ENCODE data around the gene SLC15A3.

SLC15A3 gene

DNA sequence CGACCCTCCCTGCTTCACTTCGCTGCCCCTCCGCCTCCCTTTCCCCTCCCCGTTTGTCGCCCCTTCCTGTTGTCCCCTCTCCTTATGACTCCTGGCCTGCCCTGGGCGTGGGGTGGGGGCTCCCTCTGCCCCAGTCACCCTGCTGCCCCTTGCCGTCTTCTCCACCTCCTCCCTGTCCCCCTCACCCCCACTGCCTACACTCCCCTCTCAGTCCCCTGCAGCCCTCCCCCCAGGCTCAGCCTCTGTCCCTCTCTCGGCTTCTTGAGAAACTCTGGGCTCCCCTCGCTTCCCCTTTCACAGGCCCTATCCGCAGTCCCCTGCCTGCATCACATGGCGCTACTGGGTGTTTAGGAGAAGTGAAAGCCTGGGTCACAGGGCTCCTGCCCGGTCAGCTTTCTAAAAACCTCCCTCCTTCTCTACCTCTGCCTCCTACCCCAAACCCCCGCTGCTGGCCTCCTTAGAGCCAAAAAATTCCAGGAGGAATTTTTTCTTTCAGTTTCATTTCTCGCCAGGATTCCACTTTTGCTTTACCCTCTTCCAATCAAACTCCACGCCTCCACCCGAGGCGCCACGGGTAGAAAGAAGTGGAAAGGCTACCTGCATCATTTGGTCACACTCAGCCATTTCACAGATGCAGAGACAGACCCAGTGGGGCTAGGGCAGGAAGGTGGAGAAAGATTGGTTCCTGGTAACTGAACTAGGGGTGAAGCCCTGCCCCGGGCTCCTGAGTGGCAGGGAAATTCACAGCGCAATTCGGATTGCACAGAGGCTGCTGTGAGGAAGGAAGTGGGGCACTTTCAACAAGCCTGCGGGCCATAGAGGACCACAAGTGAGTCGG, at the start of gene SLC15A3:
SLC15A3 (minus strand) TSS at position 273 of the 838 bp plus-strand sequence. CDS start 625 bp downstream, outside the sequence.
- FAIRE-seq (no peak), DNase-seq (ENCODE audit: insufficient read length, low spot score) (peak; percentile 42)
- peak; percentile 33; the same call in 1 of the 2 replicates for TF ChIP-seq POLR2A (IDR thresholded peaks at IDR 0.05; ENCODE audit: low read depth, low read length)

DNA sequence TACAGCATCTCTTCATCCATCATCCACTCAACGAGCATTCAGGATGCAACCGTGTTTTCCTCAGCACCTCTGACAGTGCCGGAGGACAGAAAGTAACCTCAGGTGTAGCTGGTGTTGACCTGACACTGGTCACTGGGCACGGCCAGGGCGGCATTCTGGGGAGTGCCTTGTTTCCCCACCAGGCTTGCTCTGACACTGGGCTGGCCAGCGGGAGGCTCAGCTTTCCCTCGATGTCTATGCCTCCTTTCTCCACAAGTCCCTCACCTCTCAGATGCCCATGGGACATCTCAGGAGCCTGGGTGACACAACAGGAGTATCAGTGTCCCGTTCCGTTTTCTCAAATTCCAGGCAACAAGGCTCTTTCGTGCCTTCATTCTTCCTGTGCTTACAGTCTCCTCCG, 48.5 kb upstream of the SLC15A3 start:
- DNase-seq (ENCODE audit: insufficient read length, low spot score): no peak
- TF ChIP-seq POLR2A (IDR thresholded peaks at IDR 0.05; ENCODE audit: low read depth, low read length): no peak
- no peak for FAIRE-seq

DNA sequence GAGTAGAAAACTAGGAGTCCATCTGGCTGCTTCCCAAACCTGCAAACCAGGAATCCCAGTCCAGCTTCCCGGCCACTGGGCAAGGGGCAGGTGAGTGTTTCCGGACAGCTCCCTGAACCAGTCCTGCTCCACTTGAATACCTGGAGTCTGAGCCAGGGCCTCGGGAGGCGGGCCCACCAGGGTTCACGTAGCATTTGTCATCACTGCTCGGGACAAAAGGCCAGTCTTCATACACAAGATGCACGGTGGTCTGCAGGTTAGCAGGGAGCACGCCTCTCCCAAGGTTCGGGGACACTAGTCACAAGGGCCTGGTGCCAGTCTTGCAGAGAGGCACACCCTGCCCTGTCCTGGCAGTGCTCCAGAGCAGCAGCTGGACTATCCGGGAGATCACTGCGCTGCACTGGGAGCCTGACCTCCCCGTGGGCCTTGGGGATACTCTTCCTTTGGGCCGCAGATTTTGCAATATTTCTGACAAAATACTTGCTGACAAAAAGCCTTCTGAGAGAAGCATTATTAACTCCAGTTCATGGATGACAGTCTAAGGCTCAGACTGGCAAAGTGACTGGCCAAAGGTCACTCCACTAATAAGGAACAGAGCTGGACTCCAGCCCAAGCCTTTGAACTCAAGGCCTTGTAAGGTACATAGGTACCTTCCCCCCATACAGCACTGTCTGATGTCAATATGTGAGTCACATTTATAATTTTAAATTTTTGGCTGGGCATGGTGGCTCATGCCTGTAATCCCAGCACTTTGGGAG, 44.6 kb upstream of the SLC15A3 start:
- TF ChIP-seq POLR2A (IDR thresholded peaks at IDR 0.05; ENCODE audit: low read depth, low read length): no peak

DNA sequence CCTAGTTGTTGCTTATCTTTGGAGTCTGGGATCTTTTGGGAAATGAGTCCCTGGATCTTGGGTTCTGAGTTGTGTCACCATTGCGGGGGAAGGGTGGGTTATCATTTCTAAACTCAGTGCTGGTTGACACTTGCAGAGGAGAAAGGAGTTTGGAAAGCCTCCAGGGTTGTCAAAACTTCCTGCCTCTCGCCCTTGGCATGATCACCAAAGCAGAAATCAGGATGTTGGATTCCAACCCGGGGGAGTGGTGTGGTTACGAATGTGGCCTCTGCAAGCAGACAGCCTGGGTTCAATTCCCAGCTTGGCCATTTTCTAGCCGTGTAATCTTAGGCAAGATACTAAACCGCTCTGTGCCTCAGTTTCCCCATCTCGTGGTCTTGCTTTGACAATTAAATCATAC, 43.8 kb upstream of the SLC15A3 start:
- FAIRE-seq (no peak), DNase-seq (ENCODE audit: insufficient read length, low spot score) (no peak)
- no peak for TF ChIP-seq POLR2A (IDR thresholded peaks at IDR 0.05; ENCODE audit: low read depth, low read length)

More for the DNA sequence above, 44.6 kb upstream of the SLC15A3 start:
- DNase-seq (ENCODE audit: insufficient read length, low spot score): no peak
- no peak for FAIRE-seq

DNA sequence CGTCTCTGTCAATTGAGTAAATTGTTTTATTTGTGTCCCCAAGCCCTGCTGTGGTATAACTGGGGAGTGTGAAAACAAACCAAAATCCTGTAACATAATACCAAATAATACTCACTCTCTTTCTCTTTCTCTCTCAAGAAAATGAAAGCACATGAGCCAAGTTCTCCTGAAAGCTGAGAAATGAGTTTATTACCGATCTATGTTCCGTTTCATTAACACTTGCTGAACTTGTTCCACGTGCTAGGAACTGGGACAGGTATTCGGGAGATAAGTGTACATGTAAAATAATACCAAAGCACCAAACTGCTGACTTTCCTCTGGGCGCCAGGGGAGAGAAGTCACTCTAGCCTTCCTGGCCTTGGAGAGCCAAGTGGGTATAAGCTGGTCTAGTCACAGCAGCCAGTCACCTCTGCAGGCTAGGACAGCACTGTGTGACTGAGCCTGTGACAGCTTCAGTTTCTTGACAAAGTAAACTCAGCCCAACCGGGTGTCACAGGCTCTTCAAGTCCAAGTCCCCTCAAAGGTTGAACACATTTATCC, 42.6 kb upstream of the SLC15A3 start:
- FAIRE-seq: no peak
- no peak for DNase-seq (ENCODE audit: insufficient read length, low spot score)
- TF ChIP-seq POLR2A (IDR thresholded peaks at IDR 0.05; ENCODE audit: low read depth, low read length): no peak

DNA sequence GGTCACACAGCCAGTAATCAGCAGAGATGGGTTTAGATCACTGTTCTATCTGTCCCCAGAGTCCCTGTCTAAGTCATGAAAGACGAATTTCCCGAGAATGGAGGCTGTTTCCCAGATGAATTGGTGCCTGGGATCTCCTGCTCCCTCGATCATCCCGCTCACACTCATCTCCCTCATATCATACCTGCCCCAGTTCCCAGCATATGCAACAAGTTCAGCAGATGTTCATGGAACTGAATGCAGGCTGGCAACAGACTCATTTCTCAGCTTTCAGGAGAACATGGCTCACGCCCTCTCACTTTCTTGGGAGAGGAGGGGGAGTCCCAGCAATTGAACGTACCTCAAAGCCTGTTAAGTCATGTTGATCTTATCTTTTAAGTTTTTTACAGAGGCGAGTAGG, 41.6 kb upstream of the SLC15A3 start:
- DNase-seq (ENCODE audit: insufficient read length, low spot score): no peak
- no peak for FAIRE-seq
- no peak for TF ChIP-seq POLR2A (IDR thresholded peaks at IDR 0.05; ENCODE audit: low read depth, low read length)

DNA sequence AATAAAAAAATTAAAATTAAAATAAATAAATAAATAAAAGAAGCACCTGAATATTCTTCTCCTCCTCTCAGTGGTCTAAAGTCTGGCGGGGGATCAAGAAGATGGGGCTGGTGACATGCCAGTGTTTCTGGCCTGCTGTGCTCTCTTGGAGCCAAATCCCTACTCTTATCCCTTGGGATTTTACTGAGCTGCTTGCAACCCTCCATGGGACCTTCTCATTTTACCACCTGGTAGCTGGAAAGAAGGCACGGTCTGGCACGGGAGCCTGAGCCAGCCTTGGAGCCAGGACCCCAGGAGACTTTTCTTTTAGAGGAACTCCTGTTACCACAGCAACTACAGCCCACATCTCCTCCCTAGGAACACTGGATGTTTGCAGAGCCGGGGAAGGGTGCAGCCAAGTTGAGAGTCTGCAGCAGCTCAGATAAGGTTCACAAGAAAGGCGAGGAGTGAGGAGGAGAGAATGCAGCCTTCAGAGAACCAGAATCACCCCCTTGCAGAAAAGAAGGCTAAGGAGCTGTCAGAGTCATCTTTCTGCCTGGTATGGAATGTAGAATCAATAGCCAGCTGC, 41.0 kb upstream of the SLC15A3 start:
- DNase-seq (ENCODE audit: insufficient read length, low spot score): no peak
- FAIRE-seq: no peak
- no peak for TF ChIP-seq POLR2A (IDR thresholded peaks at IDR 0.05; ENCODE audit: low read depth, low read length)

DNA sequence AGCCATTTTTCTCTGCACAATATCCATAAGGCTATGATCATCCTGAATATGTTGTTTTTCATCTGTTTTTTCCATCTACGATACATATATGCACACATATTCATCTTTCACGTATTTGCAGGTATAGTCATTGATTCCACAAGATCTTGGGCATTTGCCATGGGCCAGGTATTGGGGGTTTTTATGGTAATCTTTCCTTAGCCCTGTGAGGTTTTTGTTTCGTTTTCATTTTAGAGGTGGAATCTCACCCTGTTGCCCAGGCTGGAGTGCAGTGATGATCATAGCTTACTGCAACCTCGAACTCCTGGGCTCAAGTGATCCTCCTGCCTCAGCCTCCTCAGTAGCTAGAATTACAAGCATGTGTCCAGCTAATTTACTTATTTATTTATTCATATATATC, 39.5 kb upstream of the SLC15A3 start:
- FAIRE-seq (no peak), DNase-seq (ENCODE audit: insufficient read length, low spot score) (no peak)
- no peak for TF ChIP-seq POLR2A (IDR thresholded peaks at IDR 0.05; ENCODE audit: low read depth, low read length)

DNA sequence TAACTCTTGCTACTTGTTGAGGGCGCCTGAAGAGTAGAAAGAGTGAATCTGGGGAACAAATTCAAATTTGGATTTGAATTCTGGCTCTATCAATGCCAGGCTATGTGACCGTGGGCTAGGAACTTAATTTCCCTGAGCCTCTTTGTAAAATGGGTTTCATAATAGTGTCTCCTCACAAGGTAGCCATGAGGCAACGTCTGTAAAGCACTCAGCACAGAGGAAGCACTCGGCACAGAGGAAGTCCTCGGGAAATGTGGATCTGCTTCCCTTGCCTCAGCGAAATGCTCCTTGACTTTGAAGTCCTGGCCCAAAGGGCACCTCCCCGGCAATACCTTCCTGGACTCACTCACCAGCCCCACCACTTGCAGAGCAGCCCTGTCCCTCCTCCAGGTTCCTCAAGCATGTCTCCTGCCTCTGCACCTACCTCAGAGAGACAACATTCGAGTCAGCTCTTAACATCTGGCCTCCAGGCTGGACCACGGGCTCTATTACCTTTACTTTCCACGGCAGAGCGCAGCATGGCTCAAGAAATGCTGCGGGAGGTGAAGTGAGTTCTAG, 37.2 kb upstream of the SLC15A3 start:
- no peak for TF ChIP-seq POLR2A (IDR thresholded peaks at IDR 0.05; ENCODE audit: low read depth, low read length)
- FAIRE-seq: no peak
- DNase-seq (ENCODE audit: insufficient read length, low spot score): no peak

DNA sequence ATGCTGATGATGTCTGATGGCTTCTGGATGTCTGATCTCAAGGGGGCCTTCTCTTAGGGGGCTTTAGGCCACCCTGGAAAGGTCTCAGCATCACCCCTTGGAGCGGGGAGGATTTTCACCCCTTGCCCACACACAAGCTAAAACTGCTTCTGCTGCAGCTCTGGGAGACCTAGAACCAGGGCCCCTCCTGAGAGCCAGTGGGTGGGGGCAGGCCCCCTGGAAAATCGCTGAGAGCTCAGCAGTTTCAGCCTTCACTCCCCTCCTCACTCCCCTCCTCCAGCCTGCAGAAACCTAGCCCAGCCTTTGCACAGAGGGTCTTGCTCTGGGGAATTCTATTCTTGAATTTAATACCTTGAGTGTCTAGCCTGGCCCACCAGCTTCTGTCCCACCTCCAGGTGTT, 36.7 kb upstream of the SLC15A3 start:
- DNase-seq (ENCODE audit: insufficient read length, low spot score) (no peak), FAIRE-seq (no peak)
- TF ChIP-seq POLR2A (IDR thresholded peaks at IDR 0.05; ENCODE audit: low read depth, low read length): no peak

DNA sequence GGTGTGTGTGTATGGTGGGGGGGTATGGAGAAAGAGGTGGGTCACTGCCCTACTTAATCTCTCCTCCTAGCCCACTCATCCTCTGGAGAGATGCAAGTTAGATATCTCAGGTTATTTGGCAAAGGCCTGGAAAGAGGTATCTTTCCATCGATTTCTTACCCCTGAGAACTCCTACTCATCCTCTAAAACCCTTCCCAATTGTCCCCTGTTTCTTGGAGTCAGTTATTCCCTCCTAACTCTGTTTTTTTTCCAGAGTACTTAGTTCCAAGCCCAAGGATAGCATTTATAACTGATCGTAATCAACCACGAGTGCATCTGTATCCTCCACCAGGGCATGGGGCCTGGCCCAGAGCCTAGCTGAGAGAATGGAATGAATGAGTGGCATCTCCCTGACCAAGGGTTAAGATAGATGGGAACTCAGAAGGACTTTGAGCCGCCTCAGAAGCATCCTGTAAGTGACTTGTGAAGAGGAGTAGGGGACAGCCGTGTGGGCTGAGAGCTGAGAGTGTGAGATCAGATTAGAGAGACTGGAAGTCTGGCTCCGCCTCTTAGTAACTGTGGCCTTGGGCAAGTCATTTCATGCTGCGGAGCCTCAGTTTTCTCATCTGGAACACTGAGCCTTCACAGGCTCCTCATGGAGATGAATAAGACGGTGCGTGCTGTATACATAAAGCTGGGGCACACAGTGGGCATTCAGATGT, 35.8 kb upstream of the SLC15A3 start:
- FAIRE-seq: no peak
- TF ChIP-seq POLR2A (IDR thresholded peaks at IDR 0.05; ENCODE audit: low read depth, low read length): no peak
- no peak for DNase-seq (ENCODE audit: insufficient read length, low spot score)

DNA sequence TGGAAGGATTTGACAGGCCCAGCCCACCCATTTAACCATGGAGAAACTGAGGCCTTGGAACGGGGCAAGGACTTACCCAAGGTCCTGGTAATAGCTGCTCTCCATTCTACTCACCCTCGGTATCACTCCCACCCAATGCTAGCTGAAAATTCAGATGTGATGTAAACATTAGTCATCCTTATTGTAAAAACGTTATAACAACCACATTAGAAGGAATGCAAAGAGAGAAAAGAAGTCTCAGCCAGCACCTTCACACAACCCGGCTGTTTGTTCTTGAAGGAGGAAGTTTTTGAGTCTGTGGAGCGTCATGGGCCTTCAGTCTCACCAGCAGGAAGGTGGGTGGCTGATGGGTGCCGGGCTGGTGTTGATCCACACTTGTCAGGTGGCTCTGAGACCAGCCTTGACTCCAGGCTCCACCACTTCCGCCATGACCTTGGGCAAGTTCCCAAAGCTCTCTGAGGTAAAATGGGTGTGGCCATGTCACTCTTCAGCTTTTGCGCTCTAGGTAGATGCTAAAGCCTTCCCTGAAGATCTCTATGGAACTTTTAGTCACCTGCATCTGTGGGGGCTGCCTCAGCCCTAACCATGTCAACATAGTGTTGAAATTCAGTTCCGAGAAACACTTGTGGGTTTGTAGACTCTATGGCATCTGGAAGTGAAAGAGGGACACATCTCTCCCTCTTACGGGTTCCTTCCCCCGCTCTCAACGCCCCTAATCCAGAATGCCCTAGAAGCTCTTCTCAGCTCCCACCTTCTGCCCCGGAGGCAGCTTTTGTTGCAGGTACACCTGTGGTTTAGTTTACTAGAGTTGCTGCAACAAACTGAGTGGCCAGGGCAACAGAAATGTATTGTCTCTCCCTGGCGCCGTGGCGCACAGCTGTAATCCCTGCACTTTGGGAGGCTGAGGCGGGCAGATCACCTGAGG, 34.3 kb upstream of the SLC15A3 start:
- DNase-seq (ENCODE audit: insufficient read length, low spot score): peak; percentile 54
- FAIRE-seq: no peak
- TF ChIP-seq POLR2A (IDR thresholded peaks at IDR 0.05; ENCODE audit: low read depth, low read length): no peak
